BLaER1 (cell line): ENCODE measurements around the gene COL13A1.
A peak's percentile ranks its signal among the peaks of the same experiment; 100 is the strongest.

Source experiments
- H3K27ac ChIP-seq: shearing (Covaris generic); formaldehyde crosslinking; 2 replicates; pipeline ENCODE4 v1.8.1; 2022
- H3K27me3 ChIP-seq: shearing (Covaris generic); formaldehyde crosslinking; 2 replicates; pipeline ENCODE4 v1.8.1; 2022
- H3K36me3 ChIP-seq: shearing (Covaris generic); formaldehyde crosslinking; 2 replicates; pipeline ENCODE4 v1.8.1; 2022
- H3K4me1 ChIP-seq: shearing (Covaris generic); formaldehyde crosslinking; 2 replicates; pipeline ENCODE4 v1.8.1; 2022
- H3K4me2 ChIP-seq: shearing (Covaris generic); formaldehyde crosslinking; 2 replicates; pipeline ENCODE4 v1.8.1; 2022
- H3K4me3 ChIP-seq: shearing (Covaris generic); formaldehyde crosslinking; 2 replicates; pipeline ENCODE4 v1.8.1; 2022
- H3K9ac ChIP-seq: shearing (Covaris generic); formaldehyde crosslinking; 2 replicates; pipeline ENCODE4 v1.8.1; 2022
- H3K9me3 ChIP-seq: shearing (Covaris generic); formaldehyde crosslinking; 2 replicates; pipeline ENCODE4 v1.8.1; 2022
- H4K20me1 ChIP-seq: shearing (Covaris generic); formaldehyde crosslinking; 2 replicates; pipeline ENCODE4 v1.8.1; 2022
- Cebpa-rat ChIP-seq: shearing (Covaris generic); IDR thresholded peaks from 2 replicates; pipeline ENCODE4 v1.8.1; 2022

COL13A1 gene

DNA sequence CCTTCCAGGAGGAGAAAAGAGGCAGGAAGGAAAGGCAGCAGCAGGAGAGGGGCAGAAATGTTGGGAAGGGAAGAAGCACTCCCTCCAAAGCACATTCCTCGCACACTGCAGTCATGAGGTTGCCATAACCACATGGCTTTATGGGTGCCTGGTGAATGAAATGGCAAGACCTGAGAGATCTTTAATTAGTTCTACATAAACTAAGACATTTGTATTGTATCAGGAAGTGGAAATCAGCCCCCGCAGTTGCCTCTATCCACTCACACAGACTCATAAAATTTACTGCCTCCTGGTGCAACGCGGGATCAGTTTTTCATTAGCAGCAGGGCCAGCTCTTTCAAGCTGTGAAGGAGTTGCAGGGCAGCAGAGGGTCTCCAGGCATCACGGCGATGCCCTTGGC is 106.4 kb downstream of the COL13A1 start:
- Histone ChIP-seq H3K9ac (no peak overlapping the region), H3K4me3 (no peak overlapping the region), H3K4me2 (no peak overlapping the region), H3K27ac (no peak overlapping the region), H3K36me3 (no peaks in the 10 kb centered on the region), H3K9me3 (no peaks in the 10 kb centered on the region), H3K4me1 (peaks cover 25% of the 10 kb centered on the region), H4K20me1 (no peaks in the 10 kb centered on the region), H3K27me3 (no peaks in the 10 kb centered on the region)
- no peak for TF ChIP-seq Cebpa-rat

DNA sequence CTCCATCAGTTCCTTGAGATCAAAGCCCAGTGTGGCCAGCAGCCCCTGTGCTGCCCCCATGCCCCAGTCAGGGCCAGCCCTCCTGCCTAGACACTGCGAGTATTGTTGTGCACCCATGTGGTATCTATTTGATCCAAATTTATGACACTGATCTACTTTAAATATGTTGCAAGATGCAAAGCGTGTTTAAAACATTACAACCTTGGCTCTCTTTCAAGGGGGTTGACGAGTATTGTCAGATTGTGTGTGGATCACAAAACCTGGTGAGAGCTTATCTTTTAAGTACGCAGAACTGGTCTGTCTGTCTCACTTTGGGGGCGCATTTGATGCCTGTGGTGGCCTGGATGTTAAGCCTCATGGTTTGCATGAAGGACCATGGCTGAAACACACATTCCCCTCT is 108.9 kb downstream of the COL13A1 start:
- H3K4me1 ChIP-seq = peaks cover 12% of the 10 kb centered on the region; the same call in 1 of the 2 replicates
- H3K9ac ChIP-seq = no peak overlapping the region
- no peak overlapping the region for H3K27ac ChIP-seq
- H3K4me3 ChIP-seq = no peak overlapping the region
- TF ChIP-seq Cebpa-rat = no peak
- H3K27me3 ChIP-seq = no peaks in the 10 kb centered on the region
- H4K20me1 ChIP-seq = no peaks in the 10 kb centered on the region
- no peak overlapping the region for H3K4me2 ChIP-seq
- no peaks in the 10 kb centered on the region for H3K36me3 ChIP-seq
- no peaks in the 10 kb centered on the region for H3K9me3 ChIP-seq

DNA sequence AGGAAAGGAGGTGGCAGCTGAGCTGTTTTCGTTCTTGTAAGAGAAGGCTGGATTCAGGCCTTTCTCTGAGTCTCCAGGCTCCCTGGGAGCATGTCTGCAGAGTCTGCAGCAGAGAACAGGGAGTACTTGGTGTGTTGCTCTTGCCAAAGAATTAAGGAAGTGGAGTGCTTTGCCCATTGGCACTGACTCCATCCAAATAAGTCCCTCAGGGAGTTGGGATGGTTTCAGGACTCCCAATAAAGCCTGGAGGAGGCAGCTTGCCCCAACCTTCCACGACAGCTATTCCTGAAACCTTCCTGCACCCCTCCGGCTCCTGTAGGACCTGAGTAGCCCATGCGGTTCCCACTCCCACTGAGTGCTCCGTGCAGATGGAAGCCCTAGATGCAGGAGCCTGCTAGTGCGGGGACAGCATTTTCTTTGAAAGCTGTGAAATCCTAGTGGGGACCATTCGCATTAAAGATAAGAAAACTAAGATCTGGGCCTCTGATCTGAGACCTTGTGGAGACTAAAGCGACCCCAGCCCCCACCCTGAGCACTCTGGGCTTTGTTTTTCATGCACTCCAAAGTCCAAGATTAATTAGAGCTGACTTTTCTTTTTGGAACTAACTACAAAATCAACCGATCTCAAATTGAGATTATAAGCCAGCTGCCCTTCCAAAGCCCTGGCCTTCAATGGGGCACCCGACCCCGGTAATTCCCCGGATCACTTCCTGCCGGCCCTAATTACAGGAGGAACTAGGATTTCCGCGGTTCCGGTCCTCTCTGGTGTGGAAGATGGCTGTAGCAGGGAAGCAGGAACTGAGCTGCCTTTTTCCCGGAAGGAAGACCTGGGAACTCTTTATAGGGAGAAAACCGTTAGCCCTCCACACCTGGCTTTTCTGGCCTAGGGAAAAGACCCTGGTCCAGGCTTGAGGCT is 110.2 kb downstream of the COL13A1 start:
- H3K4me2 ChIP-seq = no peak overlapping the region
- no peak overlapping the region for H3K4me3 ChIP-seq
- H3K9ac ChIP-seq = no peak overlapping the region
- no peak for TF ChIP-seq Cebpa-rat
- H3K27ac ChIP-seq = no peak overlapping the region
- no peaks in the 10 kb centered on the region for H3K9me3 ChIP-seq
- no peaks in the 10 kb centered on the region for H3K36me3 ChIP-seq
- H3K4me1 ChIP-seq = peaks cover 12% of the 10 kb centered on the region; the same call in 1 of the 2 replicates
- H4K20me1 ChIP-seq = no peaks in the 10 kb centered on the region
- no peaks in the 10 kb centered on the region for H3K27me3 ChIP-seq

DNA sequence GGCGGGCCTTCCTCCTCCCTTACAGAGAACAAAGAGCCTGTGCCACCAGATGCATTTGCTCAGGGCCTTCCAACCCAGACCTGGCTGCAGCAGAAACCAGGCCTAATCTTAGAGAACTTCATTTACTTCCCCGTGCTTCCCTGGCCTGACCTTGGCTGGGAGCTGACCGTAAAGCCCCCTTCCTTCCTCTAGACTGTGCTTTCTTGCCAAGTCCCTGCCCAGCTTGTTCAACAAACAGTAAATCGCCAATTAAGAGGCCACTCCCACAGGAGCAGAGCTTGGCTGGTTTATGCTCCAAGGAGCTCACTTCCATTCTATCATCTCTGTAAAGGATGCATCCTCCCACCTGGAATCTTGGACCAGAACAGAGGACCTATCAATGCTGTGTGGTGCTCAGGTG is 110.9 kb downstream of the COL13A1 start:
- H3K36me3 ChIP-seq = no peaks in the 10 kb centered on the region
- H3K27ac ChIP-seq = no peak overlapping the region
- H4K20me1 ChIP-seq = no peaks in the 10 kb centered on the region
- no peak overlapping the region for H3K9ac ChIP-seq
- peak overlapping the region; percentile 29 for H3K4me2 ChIP-seq
- no peaks in the 10 kb centered on the region for H3K27me3 ChIP-seq
- no peaks in the 10 kb centered on the region for H3K9me3 ChIP-seq
- TF ChIP-seq Cebpa-rat = no peak
- no peak overlapping the region for H3K4me3 ChIP-seq
- H3K4me1 ChIP-seq = peaks cover 12% of the 10 kb centered on the region; the same call in 1 of the 2 replicates

DNA sequence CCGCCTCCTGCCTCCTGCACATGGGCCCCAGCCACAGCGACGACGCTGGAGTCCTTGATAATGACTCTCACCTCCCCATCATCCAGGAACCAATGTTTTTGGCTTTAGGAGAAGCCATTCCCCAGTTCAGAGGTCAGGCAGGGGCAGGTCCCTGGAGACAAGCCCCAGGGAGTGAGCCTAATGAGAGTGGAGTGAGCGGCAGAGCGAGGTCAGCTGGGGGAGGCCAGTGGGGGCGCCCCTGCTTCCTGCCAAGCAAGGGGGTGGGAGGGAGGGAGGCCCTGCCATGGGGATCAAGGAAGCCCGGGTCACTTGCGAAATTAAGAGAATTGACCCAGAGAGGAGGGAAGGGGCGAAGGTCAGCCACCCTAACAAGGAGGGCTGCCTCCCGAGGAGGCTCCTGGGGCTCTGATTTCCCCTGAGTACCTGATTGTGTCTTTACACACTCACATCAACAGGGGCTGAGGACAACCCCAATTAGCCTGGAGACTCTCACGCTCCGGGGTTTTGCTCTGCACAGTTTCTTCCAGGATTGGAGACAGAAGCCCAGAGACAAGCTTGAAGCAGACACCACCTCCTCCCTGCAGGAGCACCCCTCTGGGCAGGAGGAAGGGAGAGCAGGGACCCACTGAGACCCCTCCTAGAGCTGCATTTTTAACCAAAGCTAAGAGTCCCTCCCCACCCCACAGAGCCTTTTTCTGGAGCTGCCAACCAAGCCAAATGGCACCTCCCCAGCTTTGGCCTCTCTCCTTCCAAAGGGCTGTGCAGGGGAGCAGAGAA is 112.1 kb downstream of the COL13A1 start:
- H3K9me3 ChIP-seq = no peaks in the 10 kb centered on the region
- TF ChIP-seq Cebpa-rat = no peak
- H3K9ac ChIP-seq = no peak overlapping the region
- H3K4me3 ChIP-seq = no peak overlapping the region
- no peaks in the 10 kb centered on the region for H4K20me1 ChIP-seq
- H3K27ac ChIP-seq = no peak overlapping the region
- H3K4me2 ChIP-seq = 0 out of 2 replicates have a peak overlapping the region, but pooled peaks have one; percentile 17
- H3K36me3 ChIP-seq = no peaks in the 10 kb centered on the region
- peaks cover 12% of the 10 kb centered on the region; the same call in 1 of the 2 replicates for H3K4me1 ChIP-seq
- H3K27me3 ChIP-seq = no peaks in the 10 kb centered on the region

DNA sequence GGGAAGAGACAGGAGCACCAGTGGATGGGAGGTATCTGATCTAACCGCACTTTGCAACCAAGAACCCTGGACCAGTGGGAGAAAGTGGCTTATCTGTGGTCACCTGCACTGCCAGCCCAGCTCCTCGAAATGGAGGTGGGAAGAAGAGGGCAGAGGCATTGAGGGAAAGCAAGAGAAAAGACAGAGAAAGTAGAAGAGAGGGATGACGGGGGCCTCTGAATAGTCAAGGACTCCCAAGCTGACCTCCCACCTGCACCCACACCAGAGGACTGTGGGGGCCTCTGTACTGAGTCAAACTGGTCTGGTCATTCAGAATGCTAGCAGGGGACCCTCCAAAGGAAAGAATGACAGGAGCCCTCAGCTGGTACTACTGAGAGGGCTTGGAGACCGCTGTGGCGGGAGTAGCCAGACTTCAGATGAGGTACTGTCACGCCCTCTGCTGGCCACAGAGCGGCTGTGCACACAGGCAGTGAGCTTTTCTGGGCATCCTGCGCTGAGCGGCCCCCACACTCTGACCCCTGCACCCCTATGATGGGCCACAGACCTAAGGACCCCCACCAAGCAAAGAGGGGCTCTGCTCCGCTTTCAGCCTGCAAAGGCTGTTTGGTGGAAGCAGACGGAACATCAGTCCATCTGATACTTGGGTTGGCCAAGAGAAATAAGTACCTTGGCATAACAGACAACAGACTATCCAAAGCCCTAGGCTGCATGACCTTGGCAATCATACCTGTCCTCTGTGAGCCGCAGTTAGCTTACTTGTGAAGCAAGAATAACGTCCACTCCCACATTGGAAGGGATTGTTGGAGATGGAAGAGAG is 112.9 kb downstream of the COL13A1 start:
- Histone ChIP-seq H3K9ac (no peak overlapping the region), H3K4me3 (no peak overlapping the region), H3K4me1 (peaks cover 12% of the 10 kb centered on the region; the same call in 1 of the 2 replicates), H4K20me1 (no peaks in the 10 kb centered on the region), H3K4me2 (no peak overlapping the region), H3K27me3 (no peaks in the 10 kb centered on the region), H3K27ac (no peak overlapping the region), H3K36me3 (no peaks in the 10 kb centered on the region), H3K9me3 (no peaks in the 10 kb centered on the region)
- TF ChIP-seq Cebpa-rat = no peak

DNA sequence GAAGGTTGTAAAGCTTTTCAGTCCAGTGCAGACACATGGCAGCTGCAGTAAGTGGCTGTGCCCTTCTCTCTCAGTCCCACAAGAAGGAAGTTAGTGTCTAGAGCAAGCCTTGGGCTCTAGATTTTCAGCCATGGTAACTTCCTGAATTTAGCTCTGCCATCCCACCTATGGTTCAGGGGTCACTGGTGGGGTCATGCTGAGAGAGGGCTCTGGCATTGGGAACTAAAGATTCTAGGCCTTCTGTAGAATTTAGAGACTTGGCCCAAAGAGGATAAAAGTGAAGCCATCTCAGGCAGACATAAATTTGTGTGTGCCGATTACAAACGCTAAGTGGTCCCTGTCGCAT is 113.5 kb downstream of the COL13A1 start:
- Histone ChIP-seq H3K4me3 (no peak overlapping the region), H3K4me2 (no peak overlapping the region)
- no peak for TF ChIP-seq Cebpa-rat

DNA sequence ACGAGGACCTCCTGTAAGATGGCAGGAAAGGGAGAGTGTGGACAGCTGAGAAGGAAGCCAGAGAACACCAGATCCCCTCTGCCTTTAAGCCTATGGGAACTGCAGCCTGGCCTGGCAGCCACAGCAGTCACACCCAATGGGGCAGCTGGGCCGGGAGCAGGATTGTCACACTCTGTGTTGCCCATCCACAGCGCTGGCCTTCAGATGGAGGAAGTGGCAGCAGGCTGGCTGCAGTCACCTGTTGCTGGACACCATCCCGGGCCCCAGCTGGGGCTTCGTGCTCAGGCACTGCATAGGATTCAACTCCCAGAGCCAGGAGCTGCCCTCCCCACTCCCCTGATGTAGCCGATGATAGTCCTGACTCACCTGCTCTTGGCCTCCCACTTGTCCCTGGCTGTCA is 114.4 kb downstream of the COL13A1 start:
- TF ChIP-seq Cebpa-rat = no peak
- Histone ChIP-seq H3K4me1 (peaks cover 12% of the 10 kb centered on the region; the same call in 1 of the 2 replicates), H4K20me1 (no peaks in the 10 kb centered on the region), H3K27ac (no peak overlapping the region), H3K9me3 (no peaks in the 10 kb centered on the region), H3K4me2 (no peak overlapping the region), H3K4me3 (no peak overlapping the region), H3K9ac (no peak overlapping the region), H3K27me3 (no peaks in the 10 kb centered on the region), H3K36me3 (no peaks in the 10 kb centered on the region)

More for the DNA sequence above, 113.5 kb downstream of the COL13A1 start:
- Histone ChIP-seq H3K27me3 (no peaks in the 10 kb centered on the region), H3K36me3 (no peaks in the 10 kb centered on the region), H3K9ac (no peak overlapping the region), H3K4me1 (peaks cover 12% of the 10 kb centered on the region; the same call in 1 of the 2 replicates), H4K20me1 (no peaks in the 10 kb centered on the region), H3K9me3 (no peaks in the 10 kb centered on the region), H3K27ac (no peak overlapping the region)

DNA sequence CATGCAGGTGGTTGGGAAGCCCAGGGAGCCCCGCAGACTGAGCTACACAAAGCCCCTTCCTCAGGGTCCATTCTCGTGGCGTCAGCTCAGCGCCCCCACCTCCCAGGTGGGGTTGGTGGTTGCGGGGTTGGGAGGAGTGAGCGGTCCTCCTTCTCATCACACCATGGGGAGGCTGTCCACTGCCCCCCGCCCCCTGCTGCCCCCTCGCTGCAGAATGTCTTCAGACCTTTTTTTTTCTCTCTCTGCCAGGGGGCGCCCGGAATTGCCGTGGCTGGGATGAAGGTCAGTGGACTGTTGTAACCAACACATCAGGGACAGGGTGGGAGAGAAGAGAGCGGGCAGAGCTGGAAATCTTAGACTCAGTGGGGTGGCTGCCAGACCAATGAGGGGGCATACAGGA is 116.3 kb downstream of the COL13A1 start:
- H3K36me3 ChIP-seq = no peaks in the 10 kb centered on the region
- H4K20me1 ChIP-seq = no peaks in the 10 kb centered on the region
- no peaks in the 10 kb centered on the region for H3K9me3 ChIP-seq
- H3K4me2 ChIP-seq = no peak overlapping the region
- H3K27ac ChIP-seq = no peak overlapping the region
- H3K4me3 ChIP-seq = no peak overlapping the region
- H3K9ac ChIP-seq = no peak overlapping the region
- no peaks in the 10 kb centered on the region for H3K27me3 ChIP-seq
- peaks cover 6% of the 10 kb centered on the region; the same call in 1 of the 2 replicates for H3K4me1 ChIP-seq
- TF ChIP-seq Cebpa-rat = no peak
